ENCODE data around the gene PRPF39. TPM values are rescaled to one million over a fixed set of nuclear protein-coding genes. Genes with fewer than 3 reads are reported as not detected.

PRPF39 gene
- total RNA-seq, 1 donor from 2014 or later, result 20.5 TPM

DNA sequence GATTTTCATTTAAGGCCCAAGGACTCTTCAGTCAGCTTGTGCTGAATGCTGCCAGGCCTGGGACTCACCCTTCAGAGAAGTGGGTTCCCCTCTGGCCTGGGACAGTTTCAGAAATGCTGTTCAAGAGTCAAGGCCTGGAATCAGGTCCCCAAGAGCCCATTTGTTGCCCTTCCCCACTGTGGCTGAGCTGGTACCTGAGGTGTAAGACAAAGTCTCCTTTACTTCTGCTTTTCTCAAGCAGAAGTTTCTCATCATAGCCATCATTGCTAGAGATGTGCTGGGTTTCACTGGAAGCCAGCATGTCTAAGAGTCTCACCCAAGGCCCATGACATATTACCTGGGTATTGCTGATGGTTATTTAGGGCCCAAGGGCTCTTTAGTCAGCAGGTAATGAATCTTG lies 60.7 kb downstream of the PRPF39 start:
- no peaks in the 10 kb centered on the region for H3K27me3 ChIP-seq (ENCODE audit: control insufficient read depth, insufficient read depth, low read length)
- no peak overlapping the region for H3K4me3 ChIP-seq (ENCODE audit: low read depth, low read length)

DNA sequence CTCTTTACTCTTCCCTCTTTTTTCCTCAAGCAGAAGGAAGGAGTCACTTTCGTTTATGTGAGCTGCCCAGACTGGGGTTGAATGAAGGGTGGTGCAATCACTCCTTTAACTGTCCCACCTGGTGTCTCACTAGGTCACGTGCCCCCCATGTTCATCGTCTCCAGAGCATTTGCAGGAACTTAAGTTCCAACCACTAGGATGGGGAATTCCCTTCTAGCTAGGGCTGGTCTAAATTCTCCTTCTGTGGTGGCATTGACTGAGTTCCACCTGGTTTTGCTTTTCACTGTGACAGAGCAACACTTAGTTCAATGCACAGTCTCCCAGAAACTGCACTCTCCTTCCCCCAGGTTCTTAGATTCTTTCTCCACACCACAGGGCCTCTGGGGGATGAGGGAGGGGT lies 61.3 kb downstream of the PRPF39 start:
- Histone ChIP-seq H3K27me3 (ENCODE audit: control insufficient read depth, insufficient read depth, low read length) (no peaks in the 10 kb centered on the region), H3K4me3 (ENCODE audit: low read depth, low read length) (no peak overlapping the region), H3K36me3 (ENCODE audit: control insufficient read depth, insufficient read depth, low read length) (peaks cover 1% of the 10 kb centered on the region)
- DNase-seq (ENCODE audit: low read depth), result no peak
- TF ChIP-seq, protein P1, sequence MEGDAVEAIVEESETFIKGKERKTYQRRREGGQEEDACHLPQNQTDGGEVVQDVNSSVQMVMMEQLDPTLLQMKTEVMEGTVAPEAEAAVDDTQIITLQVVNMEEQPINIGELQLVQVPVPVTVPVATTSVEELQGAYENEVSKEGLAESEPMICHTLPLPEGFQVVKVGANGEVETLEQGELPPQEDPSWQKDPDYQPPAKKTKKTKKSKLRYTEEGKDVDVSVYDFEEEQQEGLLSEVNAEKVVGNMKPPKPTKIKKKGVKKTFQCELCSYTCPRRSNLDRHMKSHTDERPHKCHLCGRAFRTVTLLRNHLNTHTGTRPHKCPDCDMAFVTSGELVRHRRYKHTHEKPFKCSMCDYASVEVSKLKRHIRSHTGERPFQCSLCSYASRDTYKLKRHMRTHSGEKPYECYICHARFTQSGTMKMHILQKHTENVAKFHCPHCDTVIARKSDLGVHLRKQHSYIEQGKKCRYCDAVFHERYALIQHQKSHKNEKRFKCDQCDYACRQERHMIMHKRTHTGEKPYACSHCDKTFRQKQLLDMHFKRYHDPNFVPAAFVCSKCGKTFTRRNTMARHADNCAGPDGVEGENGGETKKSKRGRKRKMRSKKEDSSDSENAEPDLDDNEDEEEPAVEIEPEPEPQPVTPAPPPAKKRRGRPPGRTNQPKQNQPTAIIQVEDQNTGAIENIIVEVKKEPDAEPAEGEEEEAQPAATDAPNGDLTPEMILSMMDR (IDR thresholded peaks at IDR 0.05; ENCODE audit: insufficient read depth, low read length, poor library complexity, severe bottlenecking), result no peak

More for the DNA sequence above, 60.7 kb downstream of the PRPF39 start:
- H3K36me3 ChIP-seq (ENCODE audit: control insufficient read depth, insufficient read depth, low read length), result peaks cover 1% of the 10 kb centered on the region
- DNase-seq (ENCODE audit: low read depth), result no peak
- TF ChIP-seq, protein P1 (IDR thresholded peaks at IDR 0.05; ENCODE audit: insufficient read depth, low read length, poor library complexity, severe bottlenecking), result no peak

- Histone ChIP-seq H3K4me3 (ENCODE audit: low read depth, low read length) (no peak overlapping the region), H3K27me3 (ENCODE audit: control insufficient read depth, insufficient read depth, low read length) (no peaks in the 10 kb centered on the region), H3K36me3 (ENCODE audit: control insufficient read depth, insufficient read depth, low read length) (no peaks in the 10 kb centered on the region)
- DNase-seq (ENCODE audit: low read depth), result no peak
- TF ChIP-seq, protein P1 (IDR thresholded peaks at IDR 0.05; ENCODE audit: insufficient read depth, low read length, poor library complexity, severe bottlenecking), result no peak
Observed at GRCh38 chr14:45149602-45150001, 65.7 kb downstream of the PRPF39 start.

- DNase-seq (ENCODE audit: low read depth), result no peak
- Histone ChIP-seq H3K36me3 (ENCODE audit: control insufficient read depth, insufficient read depth, low read length) (no peaks in the 10 kb centered on the region), H3K4me3 (ENCODE audit: low read depth, low read length) (no peak overlapping the region), H3K27me3 (ENCODE audit: control insufficient read depth, insufficient read depth, low read length) (no peaks in the 10 kb centered on the region)
- TF ChIP-seq, protein P1 (IDR thresholded peaks at IDR 0.05; ENCODE audit: insufficient read depth, low read length, poor library complexity, severe bottlenecking), result no peak
Observed at GRCh38 chr14:45150386-45150890, 66.5 kb downstream of the PRPF39 start.

DNA sequence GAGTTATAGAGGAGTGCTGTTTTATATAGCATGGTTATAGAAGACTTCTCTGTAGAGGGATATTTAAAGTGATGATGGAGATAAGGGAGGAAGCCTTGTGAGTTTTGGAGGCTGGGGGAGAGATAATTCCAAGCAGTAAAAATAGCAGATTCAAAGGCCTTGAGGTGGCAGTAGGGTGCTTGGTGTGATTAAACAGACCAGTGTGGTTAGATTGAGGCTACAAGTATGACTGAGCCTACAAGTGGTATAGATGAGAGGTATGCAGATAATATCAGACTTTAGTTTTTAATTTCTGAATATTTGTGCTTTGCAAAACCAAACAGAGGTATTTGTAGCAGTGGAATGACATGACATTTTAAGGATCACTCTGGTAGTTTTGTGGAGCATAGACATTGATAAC lies 72.2 kb downstream of the PRPF39 start:
- Histone ChIP-seq H3K4me3 (ENCODE audit: low read depth, low read length) (no peak overlapping the region), H3K36me3 (ENCODE audit: control insufficient read depth, insufficient read depth, low read length) (no peaks in the 10 kb centered on the region), H3K27me3 (ENCODE audit: control insufficient read depth, insufficient read depth, low read length) (no peaks in the 10 kb centered on the region)
- DNase-seq (ENCODE audit: low read depth), result no peak
- TF ChIP-seq, protein P1 (IDR thresholded peaks at IDR 0.05; ENCODE audit: insufficient read depth, low read length, poor library complexity, severe bottlenecking), result no peak

Other genes starting within 250 kb of the PRPF39 start
- 12.4 and 12.9 TPM in 2 replicates for gene KLHL28, start 122.2 kb upstream of the PRPF39 start, total RNA-seq
- 12.2 and 23.1 TPM in 2 replicates for gene TOGARAM1, start 121.9 kb upstream of the PRPF39 start, total RNA-seq
- 40.7 and 44.7 TPM in 2 replicates for gene FKBP3, start 50.4 kb downstream of the PRPF39 start, total RNA-seq
- 1.4 and 4.6 TPM in 2 replicates for gene FANCM, start 51.8 kb downstream of the PRPF39 start, total RNA-seq
- 9.2 and 9.4 TPM in 2 replicates for gene MIS18BP1, start 169.1 kb downstream of the PRPF39 start, total RNA-seq